Activated CD4-positive, alpha-beta T cell treated with anti-CD3 and anti-CD28 coated beads, Interleukin-2, amount 50 U/mL, for 24 hours (primary cell): ENCODE results near the gene TCF12.
"Not testable (repeated sequence)": the region's sequence is repeated elsewhere in the genome, so short reads cannot be mapped to it uniquely, and the experiment has no call there.

ENCODE experiments used
- DNase-seq, 2 donors: peaks; one replicate each; pipeline ENCODE4 v3.0.0-alpha.2; 2020; ENCODE audit warnings: low read depth in 1 of 2, low spot score in 1 of 2

Gene TCF12

GRCh38 chr15:56946150-56946549 is 27.7 kb downstream of the TCF12 start:
- DNase-seq = no peak

- DNase-seq = no peak
Measured at GRCh38 chr15:56948000-56948763, 29.7 kb downstream of the TCF12 start.

DNA sequence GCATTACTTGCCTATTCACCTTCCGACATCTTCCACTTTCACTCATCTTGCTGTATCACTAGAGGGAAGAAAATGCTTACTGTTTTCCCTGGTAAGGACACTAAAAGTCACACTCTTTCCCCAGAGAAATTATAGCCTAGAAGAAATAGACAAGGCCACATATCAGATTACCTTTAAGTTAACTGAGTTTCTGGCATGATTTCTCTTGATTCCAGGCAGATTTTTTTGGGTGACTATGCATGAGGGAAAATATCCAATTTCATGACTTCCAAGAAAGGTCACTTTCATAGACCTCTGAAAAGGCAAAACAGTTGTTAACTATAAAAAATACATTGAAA is 30.3 kb downstream of the TCF12 start:
- DNase-seq = no peak

- no peak for DNase-seq
Measured at GRCh38 chr15:56950979-56951378, 32.5 kb downstream of the TCF12 start.

DNA sequence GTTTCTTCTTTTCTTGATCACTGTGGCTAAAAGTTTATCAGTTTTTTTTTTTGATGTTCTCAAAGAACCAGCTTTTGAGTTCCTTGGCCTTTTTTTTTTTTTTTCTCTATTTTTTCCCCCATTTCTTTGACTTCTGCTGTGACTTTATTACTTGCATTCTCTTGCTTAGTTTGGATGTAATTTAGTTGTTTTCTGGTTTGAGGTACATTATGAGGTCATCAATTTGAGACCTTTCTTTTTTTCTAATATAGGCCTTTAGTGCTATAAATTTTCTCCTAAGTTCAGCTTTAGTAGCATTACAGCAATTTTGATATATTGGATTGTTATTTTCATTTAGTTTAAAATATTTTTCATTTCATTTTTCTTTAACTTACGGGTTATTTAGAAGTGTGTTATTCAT is 35.3 kb downstream of the TCF12 start:
- no peak for DNase-seq

DNA sequence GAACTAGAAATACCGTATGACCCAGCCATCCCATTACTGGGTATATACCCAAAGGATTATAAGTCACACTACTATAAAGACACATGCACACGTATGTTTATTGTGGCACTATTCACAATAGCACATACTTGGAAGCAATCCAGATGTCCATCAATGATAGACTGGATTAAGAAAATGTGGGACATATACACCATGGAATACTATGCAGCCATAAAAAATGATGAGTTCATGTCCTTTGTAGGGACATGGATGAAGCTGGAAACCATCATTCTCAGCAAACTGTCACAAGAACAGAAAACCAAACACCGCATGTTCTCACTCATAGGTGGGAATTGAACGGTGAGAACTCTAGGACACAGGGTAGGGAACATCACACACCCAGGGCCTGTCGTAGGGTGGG is 36.6 kb downstream of the TCF12 start:
- not testable (repeated sequence) for DNase-seq

DNA sequence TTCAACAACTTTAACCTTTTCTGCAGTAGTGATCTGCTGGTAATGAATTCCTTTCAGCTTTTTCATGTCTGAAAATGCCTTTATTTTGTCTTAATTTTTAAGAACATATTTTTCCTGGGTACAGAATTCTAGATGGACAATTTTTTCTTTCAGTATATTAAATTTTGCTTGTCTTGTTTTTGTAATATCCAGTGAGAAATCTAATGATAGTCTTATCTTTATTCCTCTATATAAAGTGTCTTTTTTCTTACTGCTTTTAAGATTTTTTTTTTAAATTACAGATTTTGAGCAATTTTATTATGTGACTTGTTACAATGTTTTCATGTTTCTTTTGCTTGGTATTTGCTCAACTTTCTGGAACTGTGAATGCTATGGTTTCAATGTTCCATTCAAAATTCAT is 38.1 kb downstream of the TCF12 start:
- no peak for DNase-seq

GRCh38 chr15:56957812-56958406 is 39.5 kb downstream of the TCF12 start:
- DNase-seq = no peak

GRCh38 chr15:56959318-56959648 is 40.8 kb downstream of the TCF12 start:
- DNase-seq = no peak

DNA sequence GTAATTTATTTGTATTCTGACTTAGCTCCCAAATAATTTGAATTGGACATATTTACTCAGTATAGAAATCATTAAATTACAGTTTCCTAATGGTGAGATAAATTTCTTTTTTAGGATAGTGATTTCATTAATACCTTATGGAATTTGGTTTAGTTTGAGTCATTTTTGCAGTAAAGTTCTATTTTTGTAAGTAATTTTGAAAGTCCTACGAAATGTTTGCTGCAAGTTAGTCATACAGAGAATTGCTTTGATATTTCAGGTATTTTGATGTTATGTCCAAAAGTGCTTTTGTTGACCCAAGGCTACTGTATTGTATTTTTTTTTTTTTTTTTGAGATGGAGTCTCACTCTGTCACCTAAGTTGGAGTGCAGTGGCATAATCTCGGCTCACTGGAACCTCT is 41.7 kb downstream of the TCF12 start:
- no peak for DNase-seq

GRCh38 chr15:56963126-56963525 is 44.7 kb downstream of the TCF12 start:
- no peak for DNase-seq

- DNase-seq = no peak
Measured at GRCh38 chr15:56963710-56964109, 45.3 kb downstream of the TCF12 start.

GRCh38 chr15:56964182-56964581 is 45.7 kb downstream of the TCF12 start:
- no peak for DNase-seq

- DNase-seq = no peak
Measured at GRCh38 chr15:56965231-56966013, 47.0 kb downstream of the TCF12 start.

DNA sequence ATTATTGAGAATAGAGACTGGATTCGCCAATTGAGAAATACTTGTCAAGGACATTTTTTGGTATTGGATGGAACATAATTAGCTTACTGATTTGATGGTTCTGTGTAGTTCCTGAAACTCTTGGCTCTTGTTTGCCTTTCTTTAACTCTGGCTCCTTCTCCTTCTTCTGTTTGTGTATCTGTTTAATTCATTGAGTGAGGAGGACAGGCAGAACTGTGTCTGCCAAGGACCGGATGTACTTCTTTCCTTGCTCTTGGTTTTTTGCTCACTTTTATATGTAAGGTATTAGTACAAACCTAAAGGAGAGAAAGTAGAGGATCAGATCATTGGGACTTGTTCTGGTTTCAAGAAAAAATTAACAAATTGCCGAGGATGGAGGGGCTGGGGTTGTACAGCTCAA is 48.9 kb downstream of the TCF12 start:
- DNase-seq = no peak

- no peak for DNase-seq
Measured at GRCh38 chr15:56968256-56968655, 49.8 kb downstream of the TCF12 start.

GRCh38 chr15:56968821-56969220 is 50.4 kb downstream of the TCF12 start:
- DNase-seq = no peak

- DNase-seq = no peak
Measured at GRCh38 chr15:56969265-56969895, 50.9 kb downstream of the TCF12 start.

GRCh38 chr15:56971571-56971970 is 53.1 kb downstream of the TCF12 start:
- DNase-seq = no peak

- DNase-seq = no peak
Measured at GRCh38 chr15:56972016-56972415, 53.6 kb downstream of the TCF12 start.

GRCh38 chr15:56972426-56972825 is 54.0 kb downstream of the TCF12 start:
- no peak for DNase-seq

DNA sequence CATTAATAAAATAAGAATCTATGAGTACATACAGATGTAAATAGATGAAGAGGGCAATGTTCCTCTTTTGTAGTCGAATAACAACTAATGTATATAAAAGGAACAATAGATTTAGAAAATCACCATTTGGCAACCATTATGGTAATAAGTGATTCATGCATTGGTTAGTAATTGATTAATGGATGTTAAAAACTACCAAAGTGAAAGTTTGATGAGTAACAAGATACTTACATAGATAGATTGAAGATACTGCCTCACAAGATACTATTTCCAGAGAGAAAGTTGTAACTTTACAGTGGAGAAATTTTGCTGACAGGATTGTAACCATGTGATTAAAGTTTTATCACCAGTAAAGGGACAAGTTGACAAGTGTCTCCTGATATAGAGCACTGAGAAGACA is 55.0 kb downstream of the TCF12 start:
- no peak for DNase-seq
